GF-D8 (cell line): ENCODE results near the gene MGAT4A.
"Not testable (repeated sequence)": the region's sequence is repeated elsewhere in the genome, so short reads cannot be mapped to it uniquely, and the experiment has no call there.

Experiments
- DNase-seq: peaks from one replicate; lab custom pipeline; 2025; lab: John Stamatoyannopoulos, UW

Gene MGAT4A

GRCh38 chr2:98730053-98730706 lies 752 bp downstream of the MGAT4A start:
- peak; percentile 34 for DNase-seq

GRCh38 chr2:98729652-98730051 lies 1.3 kb downstream of the MGAT4A start:
- DNase-seq, result no peak

- DNase-seq, result not testable (repeated sequence)
Measured at GRCh38 chr2:98728088-98728718, 2.7 kb downstream of the MGAT4A start.

GRCh38 chr2:98727369-98728087 lies 3.4 kb downstream of the MGAT4A start:
- DNase-seq, result peak; percentile 44

- DNase-seq, result no peak
Measured at GRCh38 chr2:98726735-98727368, 4.1 kb downstream of the MGAT4A start.

- no peak for DNase-seq
Measured at GRCh38 chr2:98726205-98726604, 4.7 kb downstream of the MGAT4A start.

GRCh38 chr2:98720286-98720685 lies 10.6 kb downstream of the MGAT4A start:
- DNase-seq, result no peak

- DNase-seq, result no peak
Measured at GRCh38 chr2:98717621-98718020, 13.3 kb downstream of the MGAT4A start.

GRCh38 chr2:98716786-98717185 lies 14.1 kb downstream of the MGAT4A start:
- no peak for DNase-seq

GRCh38 chr2:98715812-98716451 lies 15.0 kb downstream of the MGAT4A start:
- no peak for DNase-seq

- DNase-seq, result no peak
Measured at GRCh38 chr2:98713332-98714015, 17.5 kb downstream of the MGAT4A start.

- DNase-seq, result no peak
Measured at GRCh38 chr2:98712145-98712544, 18.8 kb downstream of the MGAT4A start.

- DNase-seq, result no peak
Measured at GRCh38 chr2:98711506-98711905, 19.4 kb downstream of the MGAT4A start.

GRCh38 chr2:98710734-98711133 lies 20.2 kb downstream of the MGAT4A start:
- DNase-seq, result peak; percentile 58

GRCh38 chr2:98709535-98709934 lies 21.4 kb downstream of the MGAT4A start:
- DNase-seq, result no peak

GRCh38 chr2:98708396-98709186 lies 22.3 kb downstream of the MGAT4A start:
- no peak for DNase-seq

- DNase-seq, result no peak
Measured at GRCh38 chr2:98706591-98706990, 24.3 kb downstream of the MGAT4A start.

- DNase-seq, result no peak
Measured at GRCh38 chr2:98705333-98705617, 25.7 kb downstream of the MGAT4A start.

- DNase-seq, result no peak
Measured at GRCh38 chr2:98704499-98705332, 26.2 kb downstream of the MGAT4A start.

- no peak for DNase-seq
Measured at GRCh38 chr2:98703738-98704137, 27.2 kb downstream of the MGAT4A start.
